SK-N-SH treated with all-trans-retinoic acid at 6 μM for 48 hours (cell line): ENCODE measurements around the gene PRKCZ.

ENCODE experiments used
- ATAC-seq: fragments of 200-7000 bp; cut with Tn5 transposase; 3 replicates; pipeline ENCODE4 v1.9.1; 2020; ENCODE audit warnings: mild to moderate bottlenecking, moderate library complexity
- ARNTL ChIP-seq: fragments of 450-650 bp; formaldehyde crosslinking; IDR thresholded peaks from 2 replicates; pipeline ENCODE4 v1.5.0; 2020; ENCODE audit warnings: low read depth, mild to moderate bottlenecking, moderate library complexity, borderline replicate concordance
- CREB5 ChIP-seq: fragments of 250-450 bp; sonication (Bioruptor Pico); IDR thresholded peaks from 2 replicates; pipeline ENCODE4 v1.5.1; 2020; ENCODE audit warnings: low read depth, mild to moderate bottlenecking, moderate library complexity
- CSDC2 ChIP-seq: fragments of 250-450 bp; sonication (Bioruptor Pico); IDR thresholded peaks from 2 replicates; pipeline ENCODE4 v1.5.0; 2020; ENCODE audit warnings: mild to moderate bottlenecking, moderate library complexity
- CSRNP3 ChIP-seq: fragments of 250-450 bp; sonication (Bioruptor Pico); IDR thresholded peaks from 2 replicates; pipeline ENCODE4 v1.5.1; 2021; ENCODE audit warnings: mild to moderate bottlenecking, moderate library complexity
- ESRRG ChIP-seq: fragments of 250-450 bp; sonication (Bioruptor Pico); IDR thresholded peaks from 2 replicates; pipeline ENCODE4 v1.6.1; 2021; ENCODE audit warnings: mild to moderate bottlenecking
- GLIS3 ChIP-seq: fragments of 250-450 bp; sonication (Bioruptor Pico); IDR thresholded peaks from 2 replicates; pipeline ENCODE4 v1.5.0; 2020; ENCODE audit warnings: mild to moderate bottlenecking, moderate library complexity
- ISL1 ChIP-seq: fragments of 250-450 bp; sonication (Bioruptor Pico); IDR thresholded peaks from 2 replicates; pipeline ENCODE4 v2.1.2; 2022; ENCODE audit warnings: mild to moderate bottlenecking, moderate library complexity
- OSR1 ChIP-seq: fragments of 250-450 bp; sonication (Bioruptor Pico); IDR thresholded peaks from 2 replicates; pipeline ENCODE4 v1.8.0; 2022; ENCODE audit warnings: moderate library complexity, mild to moderate bottlenecking, inconsistent platforms
- PATZ1 ChIP-seq: fragments of 250-450 bp; sonication (Bioruptor Pico); IDR thresholded peaks from 2 replicates; pipeline ENCODE4 v1.8.0; 2020; ENCODE audit warnings: mild to moderate bottlenecking, moderate library complexity, borderline replicate concordance
- POU6F1 ChIP-seq: fragments of 250-450 bp; sonication (Bioruptor Pico); IDR thresholded peaks from 2 replicates; pipeline ENCODE4 v1.8.0; 2021; ENCODE audit warnings: low read depth, mild to moderate bottlenecking, moderate library complexity, borderline replicate concordance
- PPARA ChIP-seq: fragments of 250-450 bp; sonication (Bioruptor Pico); IDR thresholded peaks from 2 replicates; pipeline ENCODE4 v1.5.0; 2020; ENCODE audit warnings: mild to moderate bottlenecking, borderline replicate concordance
- RARB ChIP-seq: fragments of 250-450 bp; sonication (Bioruptor Pico); IDR thresholded peaks from 2 replicates; pipeline ENCODE4 v1.8.0; 2021; ENCODE audit warnings: mild to moderate bottlenecking, moderate library complexity
- SNAI2 ChIP-seq: fragments of 250-450 bp; sonication (Bioruptor Pico); IDR thresholded peaks from 2 replicates; pipeline ENCODE4 v1.5.0; 2020; ENCODE audit warnings: mild to moderate bottlenecking, moderate library complexity
- TCF4 ChIP-seq: fragments of 250-450 bp; sonication (Bioruptor Pico); IDR thresholded peaks from 2 replicates; pipeline ENCODE4 v1.8.0; 2021; ENCODE audit warnings: mild to moderate bottlenecking, moderate library complexity, borderline replicate concordance
- TOX ChIP-seq: fragments of 250-450 bp; sonication (Bioruptor Pico); IDR thresholded peaks from 2 replicates; pipeline ENCODE4 v1.8.0; 2021; ENCODE audit warnings: mild to moderate bottlenecking, moderate library complexity, borderline replicate concordance
- ZC3H10 ChIP-seq: fragments of 250-450 bp; sonication (Bioruptor Pico); IDR thresholded peaks from 2 replicates; pipeline ENCODE4 v1.5.1; 2021; ENCODE audit warnings: mild to moderate bottlenecking, moderate library complexity
- ZFP3 ChIP-seq: fragments of 250-450 bp; sonication (Bioruptor Pico); IDR thresholded peaks from 2 replicates; pipeline ENCODE4 v1.5.0; 2020; ENCODE audit warnings: mild to moderate bottlenecking, moderate library complexity
- ZNF565 ChIP-seq: fragments of 450-650 bp; formaldehyde crosslinking; conservative IDR thresholded peaks from 2 replicates; pipeline ENCODE4 v1.5.0; 2020; ENCODE audit warnings: low read depth, mild to moderate bottlenecking, moderate library complexity
- ZNF70 ChIP-seq: fragments of 450-650 bp; formaldehyde crosslinking; IDR thresholded peaks from 2 replicates; pipeline ENCODE4 v1.5.0; 2020; ENCODE audit warnings: mild to moderate bottlenecking, moderate library complexity

The PRKCZ gene

GRCh38 chr1:2169200-2169836 is 119.1 kb downstream of the PRKCZ start:
- TF ChIP-seq ZFP3 (no peak), ARNTL (CRISPR knock-in tag) (no peak), OSR1 (CRISPR knock-in tag) (no peak), PPARA (CRISPR knock-in tag) (no peak)
- ATAC-seq, result no peak

DNA sequence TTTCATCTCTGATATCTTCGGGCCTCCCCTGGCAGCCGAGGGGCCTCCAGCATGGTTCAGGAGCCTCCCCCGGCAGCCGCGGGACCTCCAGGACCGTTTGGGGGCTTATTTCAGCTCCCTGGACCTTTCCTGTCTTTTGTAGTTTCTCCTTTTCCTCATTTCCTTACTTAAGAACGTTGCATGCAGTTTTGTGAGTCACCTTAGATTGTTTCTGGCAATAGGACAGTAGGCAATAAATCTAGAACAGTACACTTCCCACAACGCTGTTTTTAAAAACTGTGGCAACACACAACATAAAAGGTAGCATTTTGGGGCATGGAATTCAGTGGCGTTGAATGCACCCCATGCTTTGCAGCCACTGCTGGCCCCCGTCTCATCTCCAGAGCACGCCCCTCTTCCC is 120.0 kb downstream of the PRKCZ start:
- ATAC-seq, result no peak
- no peak for TF ChIP-seq ZNF70 (CRISPR knock-in tag)
- no peak for TF ChIP-seq POU6F1 (CRISPR knock-in tag)
- no peak for TF ChIP-seq ARNTL (CRISPR knock-in tag)
- TF ChIP-seq TCF4 (CRISPR knock-in tag), result no peak
- TF ChIP-seq PPARA (CRISPR knock-in tag), result no peak
- no peak for TF ChIP-seq GLIS3 (CRISPR knock-in tag)
- no peak for TF ChIP-seq ISL1 (CRISPR knock-in tag)
- TF ChIP-seq SNAI2 (CRISPR knock-in tag), result no peak
- no peak for TF ChIP-seq CREB5 (CRISPR knock-in tag)
- TF ChIP-seq CSRNP3 (CRISPR knock-in tag), result no peak
- TF ChIP-seq ESRRG (CRISPR knock-in tag), result no peak
- TF ChIP-seq OSR1 (CRISPR knock-in tag), result no peak
- TF ChIP-seq RARB (CRISPR knock-in tag), result no peak
- no peak for TF ChIP-seq ZC3H10 (CRISPR knock-in tag)

DNA sequence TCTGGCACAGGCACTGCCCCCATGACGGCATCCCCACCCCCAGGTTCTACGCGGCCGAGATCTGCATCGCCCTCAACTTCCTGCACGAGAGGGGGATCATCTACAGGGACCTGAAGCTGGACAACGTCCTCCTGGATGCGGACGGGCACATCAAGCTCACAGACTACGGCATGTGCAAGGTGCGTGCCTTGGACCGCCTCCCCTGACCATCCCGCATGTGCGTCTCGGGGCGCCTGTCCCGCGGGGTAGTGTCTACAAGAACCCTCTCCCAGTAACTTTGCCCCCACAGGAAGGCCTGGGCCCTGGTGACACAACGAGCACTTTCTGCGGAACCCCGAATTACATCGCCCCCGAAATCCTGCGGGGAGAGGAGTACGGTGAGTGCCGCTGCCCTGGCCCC is 121.8 kb downstream of the PRKCZ start:
- TF ChIP-seq PPARA (CRISPR knock-in tag) (no peak), CSDC2 (CRISPR knock-in tag) (no peak), ESRRG (CRISPR knock-in tag) (no peak), PATZ1 (CRISPR knock-in tag) (no peak)
- ATAC-seq, result no peak

- no peak for ATAC-seq
- no peak for TF ChIP-seq ZNF70 (CRISPR knock-in tag)
- no peak for TF ChIP-seq ZNF565 (CRISPR knock-in tag)
- no peak for TF ChIP-seq CREB5 (CRISPR knock-in tag)
- no peak for TF ChIP-seq OSR1 (CRISPR knock-in tag)
- TF ChIP-seq RARB (CRISPR knock-in tag), result no peak
- TF ChIP-seq ZC3H10 (CRISPR knock-in tag), result no peak
- TF ChIP-seq ZFP3, result no peak
- no peak for TF ChIP-seq GLIS3 (CRISPR knock-in tag)
- no peak for TF ChIP-seq POU6F1 (CRISPR knock-in tag)
- no peak for TF ChIP-seq TCF4 (CRISPR knock-in tag)
- TF ChIP-seq ISL1 (CRISPR knock-in tag), result no peak
- no peak for TF ChIP-seq CSDC2 (CRISPR knock-in tag)
- TF ChIP-seq SNAI2 (CRISPR knock-in tag), result no peak
- TF ChIP-seq CSRNP3 (CRISPR knock-in tag), result no peak
- no peak for TF ChIP-seq TOX (CRISPR knock-in tag)
Measured at GRCh38 chr1:2172551-2173146, 122.4 kb downstream of the PRKCZ start.
